KOPT-K1 (cell line): ENCODE results near the gene AGTRAP.

Experiments
- H3K27ac ChIP-seq: fragments of 200-600 bp; sonication (generic); 2 replicates; pipeline ENCODE4 v1.5.1; 2016; ENCODE audit warnings: antibody characterized with exemption, mild to moderate bottlenecking, low read depth, low read length; ENCODE audit not compliant: poor library complexity, severe bottlenecking
- H3K36me3 ChIP-seq: fragments of 200-600 bp; sonication (generic); 2 replicates; pipeline ENCODE4 v1.5.1; 2017; ENCODE audit warnings: antibody characterized with exemption, mild to moderate bottlenecking, low read length, moderate library complexity; ENCODE audit not compliant: insufficient read depth
- H3K9me3 ChIP-seq: fragments of 200-600 bp; sonication (generic); 2 replicates; pipeline ENCODE4 v1.5.1; 2017; ENCODE audit warnings: antibody characterized with exemption, low read length, mild to moderate bottlenecking; ENCODE audit not compliant: insufficient read depth, poor library complexity, severe bottlenecking

Gene AGTRAP

DNA sequence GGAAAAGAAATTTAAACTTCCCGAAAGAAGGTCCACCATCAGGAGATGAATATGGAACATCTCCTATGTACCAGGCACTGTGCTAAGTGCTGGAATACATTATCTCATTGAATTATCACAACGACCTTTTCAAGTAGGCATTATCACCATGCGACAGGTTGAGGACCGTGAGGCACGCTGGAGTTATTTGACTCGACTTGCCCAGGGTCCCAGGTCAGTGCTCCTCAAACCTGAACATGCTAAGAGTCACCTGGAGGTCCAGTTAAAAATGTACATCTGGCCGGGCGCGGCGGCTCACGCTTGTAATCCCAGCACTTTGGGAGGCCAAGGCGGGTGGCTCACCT, 15.9 kb upstream of the AGTRAP start:
- no peaks in the 10 kb centered on the region for H3K36me3 ChIP-seq
- peak overlapping the region; percentile 77 for H3K27ac ChIP-seq
- no peaks in the 10 kb centered on the region for H3K9me3 ChIP-seq

DNA sequence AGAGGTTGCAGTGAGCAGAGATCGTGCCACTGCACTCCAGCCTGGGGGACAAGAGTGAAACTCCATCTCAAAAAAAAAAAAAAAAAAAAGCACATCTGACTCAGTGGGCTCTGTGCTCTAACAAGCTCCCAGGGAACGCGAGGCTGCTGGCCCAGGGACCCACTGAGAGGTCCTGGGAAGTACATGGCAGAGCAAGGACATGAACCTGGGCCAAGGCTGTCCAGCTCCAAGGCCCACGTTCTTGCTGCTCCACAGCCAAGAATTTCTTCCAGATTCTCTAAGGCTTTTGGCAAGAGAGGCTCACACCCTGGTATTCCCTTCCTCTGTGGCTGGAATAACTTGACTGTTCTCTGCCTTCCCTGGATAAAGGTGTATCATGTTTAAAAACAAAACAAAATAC, 15.4 kb upstream of the AGTRAP start:
- Histone ChIP-seq H3K27ac (no peak overlapping the region), H3K36me3 (no peaks in the 10 kb centered on the region), H3K9me3 (no peaks in the 10 kb centered on the region)

DNA sequence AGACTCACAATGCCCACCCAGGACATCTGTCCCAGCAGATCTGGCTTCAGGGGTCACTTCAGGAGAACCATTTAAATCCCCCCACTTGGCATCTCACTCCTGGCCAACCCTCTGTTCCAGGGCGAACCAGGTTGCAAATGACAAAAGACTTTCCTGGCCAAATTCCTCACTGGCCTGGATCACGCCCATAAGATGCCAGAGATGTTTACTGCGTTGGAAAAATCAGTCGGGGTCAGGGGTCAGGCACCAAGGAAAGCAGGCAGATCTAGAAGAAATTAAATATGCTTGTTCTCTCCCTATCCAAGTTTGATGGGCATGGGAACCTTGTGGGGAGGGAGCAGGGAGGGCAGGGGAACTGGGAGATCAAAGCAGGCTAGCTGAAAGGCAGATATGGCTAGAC, 14.6 kb upstream of the AGTRAP start:
- Histone ChIP-seq H3K36me3 (no peaks in the 10 kb centered on the region), H3K9me3 (no peaks in the 10 kb centered on the region), H3K27ac (no peak overlapping the region)

DNA sequence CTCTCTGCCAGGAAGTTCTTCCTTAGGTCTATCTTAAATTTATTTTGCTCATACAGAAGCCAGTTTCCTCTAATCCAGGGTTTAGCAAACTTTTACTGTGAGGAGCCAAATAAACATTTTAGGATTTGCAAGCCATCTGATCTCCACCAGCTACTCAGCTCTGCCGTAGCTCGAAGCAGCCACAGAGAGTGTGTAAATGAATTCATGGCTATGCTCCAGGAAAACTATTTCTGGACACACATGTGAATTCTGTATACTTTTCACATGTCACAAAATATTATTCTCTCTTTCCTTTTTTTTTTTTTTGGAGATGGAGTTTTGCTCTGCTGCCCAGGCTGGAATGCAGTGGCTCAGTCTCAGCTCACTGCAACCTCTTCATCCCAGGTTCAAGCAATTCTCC, 13.4 kb upstream of the AGTRAP start:
- Histone ChIP-seq H3K36me3 (no peaks in the 10 kb centered on the region), H3K9me3 (no peaks in the 10 kb centered on the region), H3K27ac (no peak overlapping the region)

DNA sequence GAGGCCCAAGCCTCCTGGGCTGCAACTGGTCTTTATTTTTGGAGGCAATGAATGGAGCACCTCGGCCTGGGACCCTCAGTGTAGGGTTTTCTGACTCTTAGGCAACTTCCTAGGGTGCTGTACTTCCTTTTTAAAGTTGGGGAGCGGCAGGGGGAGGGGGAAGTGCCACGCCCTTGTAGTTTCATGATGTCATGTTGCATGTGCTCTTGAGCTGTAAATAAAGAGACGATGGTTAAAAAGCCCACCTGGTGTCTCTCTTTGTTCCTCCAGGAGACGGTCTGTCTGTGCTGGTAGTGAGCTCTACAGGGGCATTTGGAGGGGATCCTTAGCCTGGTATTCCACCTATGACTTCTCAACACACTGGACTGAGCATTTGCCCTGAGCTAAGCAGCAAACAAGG, 10.3 kb upstream of the AGTRAP start:
- no peaks in the 10 kb centered on the region for H3K9me3 ChIP-seq
- no peaks in the 10 kb centered on the region for H3K36me3 ChIP-seq
- no peak overlapping the region for H3K27ac ChIP-seq

DNA sequence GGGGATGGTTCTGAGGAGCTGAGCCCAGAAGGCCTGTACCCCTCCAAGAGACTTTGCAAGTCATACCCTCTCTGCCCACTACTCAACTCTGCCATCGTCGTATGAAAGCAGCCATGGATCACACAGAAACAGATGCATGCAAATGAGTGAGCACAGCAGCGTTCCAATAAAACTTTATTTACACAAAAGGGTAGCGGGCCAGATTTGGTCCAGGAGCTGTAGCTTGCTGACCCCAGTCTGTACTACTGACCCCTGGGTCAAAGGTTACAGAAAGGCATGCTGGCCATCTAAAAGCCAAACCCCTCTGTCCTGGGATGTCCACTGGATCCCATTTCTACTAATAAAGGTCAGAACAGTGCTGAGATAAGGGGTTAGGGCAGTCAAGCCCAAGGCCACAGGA, 8.8 kb upstream of the AGTRAP start:
- H3K27ac ChIP-seq = no peak overlapping the region
- H3K36me3 ChIP-seq = no peaks in the 10 kb centered on the region
- no peaks in the 10 kb centered on the region for H3K9me3 ChIP-seq

DNA sequence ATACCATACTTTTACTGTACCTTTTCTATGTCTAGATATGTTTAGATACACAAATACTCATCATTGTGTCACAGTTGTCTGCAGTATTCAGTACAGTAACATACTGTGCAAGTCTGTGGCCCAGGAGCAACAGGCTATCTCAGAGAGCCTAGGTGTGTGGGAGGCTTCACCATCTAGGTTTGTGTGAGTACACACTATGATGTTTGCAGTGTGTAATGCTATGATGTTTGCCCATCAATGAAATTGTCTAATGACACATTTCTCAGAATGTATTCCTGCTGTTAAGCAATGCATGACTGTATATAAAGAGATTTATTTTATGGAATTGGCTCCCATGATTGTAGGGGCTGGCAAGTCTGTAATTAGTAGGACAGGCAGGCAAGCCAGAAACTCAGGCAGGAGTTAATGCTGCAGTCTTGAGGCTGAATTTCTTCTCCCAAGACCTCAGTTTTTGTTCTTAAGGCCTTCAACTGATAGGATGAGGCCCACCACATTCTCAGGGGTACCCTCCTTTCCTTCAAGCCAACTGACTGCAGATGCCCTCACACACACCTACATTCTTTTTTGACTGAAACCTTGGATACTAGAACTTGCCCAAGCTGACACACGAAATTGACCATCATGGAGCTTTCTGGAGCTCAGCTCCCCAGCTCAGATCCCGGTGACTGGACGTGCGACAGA, 7.7 kb upstream of the AGTRAP start:
- no peaks in the 10 kb centered on the region for H3K36me3 ChIP-seq
- H3K9me3 ChIP-seq = no peaks in the 10 kb centered on the region
- H3K27ac ChIP-seq = no peak overlapping the region

DNA sequence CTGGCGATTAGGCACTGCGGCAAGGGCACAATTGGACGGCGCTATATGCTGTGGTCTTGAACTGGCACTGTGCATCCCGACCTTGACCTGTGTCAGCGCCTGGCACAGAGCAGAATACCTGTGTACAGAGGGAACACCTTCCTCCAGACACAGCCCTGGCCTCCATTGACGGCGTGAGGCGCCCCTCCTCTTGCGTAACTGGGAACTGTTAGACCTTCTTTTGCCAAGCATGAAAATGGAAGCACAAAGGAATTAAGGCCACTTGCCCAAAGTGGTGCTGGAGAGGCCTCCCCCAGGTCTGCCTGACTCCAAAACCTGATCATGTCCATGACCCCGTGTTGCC, 6.8 kb upstream of the AGTRAP start:
- H3K27ac ChIP-seq = no peak overlapping the region
- no peaks in the 10 kb centered on the region for H3K36me3 ChIP-seq
- H3K9me3 ChIP-seq = no peaks in the 10 kb centered on the region

DNA sequence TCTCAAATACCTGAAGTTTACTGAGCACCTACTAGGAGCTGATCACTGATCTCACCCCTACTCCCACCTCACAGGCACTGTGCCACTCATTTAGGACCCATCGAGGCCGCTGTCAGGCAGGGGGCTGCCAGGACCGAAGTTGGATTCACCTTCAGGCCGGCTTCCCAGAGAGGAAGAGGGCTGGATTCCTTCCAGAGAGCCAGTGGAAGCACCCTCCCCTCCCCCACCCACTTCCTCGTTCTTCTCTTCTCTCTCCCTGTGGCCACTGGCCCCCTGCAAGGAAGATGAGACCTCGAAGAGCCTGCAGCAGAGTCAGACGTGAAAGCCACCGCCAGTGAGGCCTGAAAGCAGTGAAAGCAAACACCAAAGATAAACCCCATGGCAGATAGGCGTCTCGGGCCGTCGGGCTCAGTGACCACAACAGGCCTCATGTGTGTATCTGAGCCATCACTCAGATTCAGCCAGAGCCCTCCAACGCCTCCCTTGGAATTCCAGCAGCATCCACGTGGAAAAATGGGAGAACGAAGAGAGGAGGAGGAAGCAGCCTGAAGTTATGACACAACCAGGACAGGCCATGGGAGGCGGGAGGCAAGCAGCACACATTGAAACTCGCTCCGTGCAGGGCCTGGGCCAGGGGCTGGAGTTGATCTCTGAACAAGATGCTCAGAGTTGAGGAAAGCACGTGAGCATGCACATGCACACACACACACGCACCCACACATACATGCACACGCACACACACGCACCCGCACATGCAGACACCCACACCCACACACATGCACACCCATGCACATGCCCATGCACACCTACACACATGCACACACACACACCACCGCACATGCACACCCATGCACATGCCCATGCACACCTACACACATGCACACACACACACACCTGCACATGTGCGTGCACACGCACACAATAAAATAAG, 6.2 kb upstream of the AGTRAP start:
- Histone ChIP-seq H3K27ac (peak overlapping the region; percentile 70), H3K9me3 (no peaks in the 10 kb centered on the region), H3K36me3 (no peaks in the 10 kb centered on the region)

DNA sequence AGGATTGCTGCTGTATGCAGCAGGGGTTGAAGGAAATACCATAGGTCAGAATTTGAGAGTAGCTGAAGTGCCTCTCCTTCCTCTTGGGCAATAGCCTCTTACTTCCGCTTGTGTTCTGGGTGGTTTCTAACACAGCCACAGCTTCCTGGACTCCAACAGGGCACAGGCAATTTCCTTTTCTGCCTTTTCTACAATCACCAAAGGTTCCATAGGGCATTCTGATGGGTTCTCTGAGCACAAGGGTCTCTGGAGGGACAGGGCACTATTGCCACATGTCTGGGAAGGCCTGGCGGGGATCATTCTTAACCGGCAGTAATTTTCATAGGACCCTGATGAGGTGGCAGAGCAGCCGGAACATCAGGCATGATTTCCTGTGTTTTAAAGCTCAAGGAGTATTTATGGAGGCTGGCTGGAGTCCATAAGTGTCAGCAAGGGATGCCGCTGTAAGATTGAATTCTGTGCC, 5.5 kb upstream of the AGTRAP start:
- Histone ChIP-seq H3K36me3 (no peaks in the 10 kb centered on the region), H3K9me3 (no peaks in the 10 kb centered on the region), H3K27ac (peak overlapping the region; percentile 70)

DNA sequence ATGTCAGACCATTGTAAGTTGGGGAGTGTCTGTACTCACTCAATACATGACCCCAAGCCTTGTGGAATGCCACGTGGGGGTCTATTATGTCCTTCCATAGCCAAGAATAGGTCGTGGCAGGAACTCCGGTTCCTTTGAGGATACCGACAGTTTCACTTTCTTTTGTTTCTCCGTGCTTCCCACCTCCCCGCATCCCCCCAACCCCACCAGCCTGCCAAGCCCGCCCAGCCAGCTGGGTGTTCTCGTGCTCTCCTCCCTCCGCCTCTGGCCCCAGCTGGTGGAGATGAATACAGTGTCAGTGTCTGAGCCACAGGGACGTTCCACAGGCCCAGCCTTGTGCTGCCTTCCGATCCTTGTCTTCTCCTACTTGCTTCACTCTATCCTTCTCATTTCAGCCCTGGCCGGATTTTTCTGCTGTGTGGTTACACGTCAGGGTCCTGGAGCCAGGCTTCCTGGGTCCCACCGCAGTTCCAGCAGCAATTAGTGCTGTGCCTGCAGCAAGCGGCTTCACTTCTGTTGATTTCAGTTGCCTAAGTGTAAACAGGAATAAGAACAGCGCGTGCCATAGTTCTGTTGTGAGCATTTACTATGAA, 4.1 kb upstream of the AGTRAP start:
- Histone ChIP-seq H3K36me3 (no peaks in the 10 kb centered on the region), H3K9me3 (no peaks in the 10 kb centered on the region), H3K27ac (peak overlapping the region; percentile 70)

DNA sequence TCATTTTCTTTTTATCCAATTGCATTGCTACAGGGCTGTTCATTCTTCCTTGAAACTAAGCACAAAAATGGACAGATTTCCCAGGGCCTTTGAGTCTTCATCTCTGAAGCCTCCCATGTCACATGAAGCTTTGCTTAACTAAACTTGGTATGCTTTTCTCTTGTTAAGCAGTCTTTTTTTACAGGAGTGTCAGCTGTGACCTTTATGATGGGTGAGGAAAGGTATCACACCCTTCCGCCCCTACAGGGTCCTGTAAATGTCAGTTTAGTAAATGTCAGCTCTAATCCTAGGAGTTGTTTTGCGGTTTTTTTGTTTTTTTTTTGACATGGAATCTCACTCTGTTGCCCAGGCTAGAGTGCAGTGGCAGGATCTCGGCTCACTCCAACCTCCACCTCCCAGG, 2.6 kb upstream of the AGTRAP start:
- Histone ChIP-seq H3K36me3 (no peaks in the 10 kb centered on the region), H3K27ac (no peak overlapping the region), H3K9me3 (no peaks in the 10 kb centered on the region)

DNA sequence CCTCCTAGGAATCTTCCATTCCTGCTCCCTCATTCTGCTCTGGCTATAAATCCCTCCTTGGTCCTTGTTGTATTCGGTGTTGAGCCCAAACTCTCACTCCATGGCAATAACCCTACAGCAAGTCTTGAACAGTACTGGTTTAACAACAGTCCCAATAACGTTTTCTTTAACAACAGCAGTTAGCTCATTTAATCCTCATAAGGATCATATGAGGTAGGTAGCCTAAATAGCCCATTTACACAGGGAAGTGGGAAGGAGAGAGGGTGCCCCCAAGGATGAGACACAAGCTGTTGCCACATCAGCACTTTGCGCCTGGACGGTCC, 444 bp upstream of the AGTRAP start:
- no peaks in the 10 kb centered on the region for H3K36me3 ChIP-seq
- no peaks in the 10 kb centered on the region for H3K9me3 ChIP-seq
- H3K27ac ChIP-seq = no peak overlapping the region

DNA sequence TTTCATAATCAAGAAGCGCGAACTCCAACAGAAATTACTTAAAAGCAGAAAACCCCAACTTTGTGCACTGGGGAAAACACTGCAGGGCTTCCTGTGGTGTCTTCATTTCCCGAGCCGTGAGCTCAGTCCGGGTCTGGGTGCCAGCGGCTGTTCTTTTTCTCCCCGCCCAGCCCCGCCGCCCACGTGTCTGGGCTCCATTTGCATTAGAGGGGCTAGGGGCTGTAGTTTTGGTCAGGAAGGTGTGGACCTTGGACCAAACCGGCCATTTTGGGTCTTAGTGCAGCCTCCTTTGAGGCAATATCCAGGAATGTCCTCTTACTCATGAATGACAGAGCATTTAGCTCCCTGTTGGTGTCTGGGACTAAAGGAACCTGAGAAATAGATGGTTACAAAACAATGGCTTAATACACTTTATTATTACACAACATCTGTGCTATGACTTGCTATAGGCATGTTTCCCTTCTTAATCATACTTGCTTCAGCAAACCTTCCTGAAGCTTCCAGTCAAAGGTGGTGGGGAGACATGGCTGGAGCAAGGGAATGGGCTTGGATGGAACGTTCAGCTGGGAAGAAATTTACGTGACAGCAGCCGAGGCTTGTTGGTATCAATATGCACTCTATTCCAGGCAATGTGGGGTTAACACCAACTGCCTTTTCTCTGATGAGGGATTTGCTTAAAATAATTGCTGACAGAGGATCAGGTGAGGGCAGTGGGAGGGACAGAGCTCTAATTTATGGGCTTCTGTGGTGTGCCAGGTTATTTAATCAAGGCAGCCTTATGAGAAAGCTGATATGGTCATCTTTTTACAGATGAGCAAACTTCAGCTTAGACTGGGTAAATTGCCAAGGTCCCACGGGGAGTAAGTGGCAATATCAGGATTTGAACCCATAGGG, 1.1 kb downstream of the AGTRAP start:
- peak overlapping the region; percentile 61 for H3K27ac ChIP-seq
- H3K9me3 ChIP-seq = no peaks in the 10 kb centered on the region
- H3K36me3 ChIP-seq = no peaks in the 10 kb centered on the region

DNA sequence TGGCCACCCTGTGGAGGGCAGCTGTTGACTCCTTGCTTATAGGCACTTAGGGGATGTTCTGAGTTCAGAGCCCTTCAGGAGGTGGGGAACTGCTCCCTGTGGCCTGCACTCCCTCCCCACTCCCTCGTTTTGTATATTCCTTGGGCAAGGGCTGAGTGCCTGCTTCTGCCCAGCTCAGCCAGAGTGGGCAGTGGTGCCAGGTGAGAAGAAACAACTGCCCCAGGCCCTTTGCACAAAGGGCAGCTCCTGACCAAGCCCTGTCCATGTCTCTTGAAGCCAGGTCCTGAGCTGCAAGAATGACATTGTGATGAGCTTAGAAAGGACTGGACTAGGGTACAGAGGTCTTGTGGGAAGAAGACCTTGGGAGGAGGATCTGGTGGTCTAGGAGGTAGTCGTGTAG, 2.2 kb downstream of the AGTRAP start:
- no peaks in the 10 kb centered on the region for H3K9me3 ChIP-seq
- H3K27ac ChIP-seq = no peak overlapping the region
- no peaks in the 10 kb centered on the region for H3K36me3 ChIP-seq
